Activated CD4-positive, CD25-positive, alpha-beta regulatory T cell treated with anti-CD3 and anti-CD28 coated beads, Interleukin-2, amount 50 U/mL, for 24 hours (primary cell): Measurements from ENCODE around the gene CLEC4M.

Source experiments
- ATAC-seq, 2 donors: fragments of 150-1000 bp; cut with Tn5 transposase; one replicate each; pipeline ENCODE4 v1.10.0; 2021; ENCODE audit warnings: mild to moderate bottlenecking in 1 of 2, moderate library complexity in 1 of 2

The CLEC4M gene

DNA sequence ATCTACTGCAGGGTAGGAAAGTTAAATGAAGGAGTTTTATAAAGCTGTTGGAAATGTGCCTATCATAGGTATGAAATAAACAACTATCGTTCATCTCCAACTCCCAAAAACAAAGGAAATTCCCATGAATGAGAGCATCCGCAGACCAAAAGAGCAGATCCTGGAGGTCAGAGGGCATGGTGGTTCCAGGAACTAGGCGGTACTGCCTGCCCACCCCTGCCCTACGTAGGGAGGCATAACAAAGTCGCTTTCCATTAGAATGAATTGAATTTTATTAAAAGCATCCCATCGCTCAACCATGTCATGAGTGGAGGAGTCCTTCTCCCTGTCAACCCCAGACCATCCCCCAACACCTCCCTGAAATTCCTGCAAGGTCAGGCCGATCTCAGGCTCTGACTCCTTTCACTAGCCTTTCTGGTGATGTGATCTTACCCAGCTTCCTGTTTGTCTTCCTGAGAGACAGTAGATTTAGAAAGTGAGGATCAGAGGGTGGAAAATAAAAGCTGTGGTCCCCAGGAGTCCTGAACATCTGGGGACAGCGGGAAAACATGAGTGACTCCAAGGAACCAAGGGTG, at the start of gene CLEC4M:
Gene CLEC4M, plus strand, starts transcription at position 525 of the 575 bp plus-strand sequence. Its CDS starts 24 bp downstream, at position 549.
- ATAC-seq: no peak

GRCh38 chr19:7715671-7716070, 47.4 kb upstream of the CLEC4M start:
- no peak for ATAC-seq

DNA sequence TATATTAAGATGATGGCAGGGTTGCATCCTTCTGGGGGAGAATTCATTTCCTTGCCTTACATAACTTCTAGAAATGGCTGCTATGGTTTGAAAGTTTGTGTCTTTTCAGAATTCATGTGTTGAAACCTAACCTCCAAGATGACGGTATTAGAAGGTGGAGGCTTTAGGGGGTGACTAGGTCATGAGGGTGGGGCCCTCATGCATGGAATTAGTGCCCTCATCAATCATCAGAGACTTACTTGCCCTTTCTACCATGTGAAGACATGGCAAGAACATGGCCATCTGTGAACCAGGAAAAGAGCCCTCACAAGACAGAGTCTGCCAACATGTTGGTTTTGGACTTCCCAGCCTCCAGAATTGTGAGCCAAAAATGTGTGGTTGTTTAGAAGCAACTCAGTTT, 46.3 kb upstream of the CLEC4M start:
- ATAC-seq: no peak

DNA sequence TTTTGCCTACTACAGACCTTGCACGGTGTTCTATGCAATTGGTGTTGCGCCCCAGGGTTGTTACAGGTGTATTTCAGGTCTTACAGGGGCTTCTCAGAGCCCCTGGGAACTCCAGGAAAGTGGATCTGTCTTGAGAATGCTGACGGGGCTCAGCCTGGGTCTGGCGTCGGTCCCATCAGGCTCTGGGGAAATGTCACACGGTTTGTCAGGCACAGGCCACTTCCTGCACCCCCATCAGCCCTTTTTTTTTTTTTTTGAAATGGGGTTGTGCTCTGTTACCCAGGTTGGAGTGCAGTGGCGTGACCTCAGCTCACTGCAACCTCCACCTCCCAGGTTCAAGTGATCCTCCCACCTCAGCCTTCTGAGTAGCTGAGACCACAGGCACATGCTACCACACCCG, 44.4 kb upstream of the CLEC4M start:
- no peak for ATAC-seq

DNA sequence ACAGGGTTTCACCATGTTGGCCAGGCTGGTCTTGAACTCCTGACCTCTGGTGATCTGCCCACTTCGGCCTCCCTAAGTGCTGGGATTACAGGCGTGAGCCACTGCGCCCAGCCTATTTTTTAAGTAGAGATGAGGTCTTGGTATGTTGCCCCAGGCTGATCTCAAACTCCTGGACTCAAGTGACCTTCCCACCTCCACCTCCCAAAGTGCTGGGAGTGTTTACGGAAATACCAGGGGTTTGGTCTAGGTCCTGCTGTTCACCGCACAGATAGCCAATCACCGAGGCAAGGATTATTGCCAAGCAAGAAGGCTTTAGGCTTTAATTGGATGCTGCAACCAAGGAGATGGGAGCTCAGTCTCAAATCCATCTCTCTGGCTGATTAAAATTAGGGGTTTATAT, 42.7 kb upstream of the CLEC4M start:
- no peak for ATAC-seq

DNA sequence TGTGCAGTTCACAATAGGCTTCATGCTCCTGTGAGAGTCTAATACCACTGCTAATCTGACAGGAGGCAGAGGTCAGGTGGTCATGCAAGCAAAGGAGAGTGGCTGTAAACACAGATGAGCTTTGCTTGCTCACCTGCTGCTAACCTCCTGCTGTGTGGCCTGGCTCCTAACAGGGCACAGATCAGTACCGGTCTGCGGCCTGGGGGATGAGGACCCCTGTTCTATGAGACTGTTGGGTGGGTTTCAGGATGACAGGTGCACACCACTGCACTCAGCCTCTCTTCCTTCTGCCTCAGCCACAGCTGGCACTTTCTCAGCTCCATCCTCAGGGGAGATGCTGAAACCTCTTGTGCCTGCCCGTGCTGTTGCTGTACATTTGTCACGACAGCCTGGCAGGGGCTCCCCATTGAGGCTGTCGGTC, 40.8 kb upstream of the CLEC4M start:
- no peak for ATAC-seq

DNA sequence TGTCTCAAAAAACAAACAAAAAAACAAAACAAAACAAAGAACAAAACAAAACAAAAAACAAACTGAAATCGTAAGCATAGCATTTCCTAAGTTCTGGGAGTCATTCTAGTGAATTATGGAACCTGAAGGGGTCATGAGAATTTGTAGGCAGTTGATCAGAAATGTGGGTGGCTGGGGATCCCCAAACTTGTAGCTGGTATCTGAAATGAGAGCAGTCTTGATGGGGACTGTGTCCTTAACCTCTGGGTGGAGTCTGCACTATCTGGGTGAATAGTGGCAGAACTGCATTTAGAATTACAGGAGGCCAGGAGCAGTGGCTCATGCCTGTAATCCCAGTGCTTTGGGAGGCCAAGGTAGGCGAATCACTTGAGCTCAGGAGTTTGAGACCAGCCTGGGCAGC, 37.3 kb upstream of the CLEC4M start:
- no peak for ATAC-seq

GRCh38 chr19:7729211-7729610, 33.8 kb upstream of the CLEC4M start:
- no peak for ATAC-seq

DNA sequence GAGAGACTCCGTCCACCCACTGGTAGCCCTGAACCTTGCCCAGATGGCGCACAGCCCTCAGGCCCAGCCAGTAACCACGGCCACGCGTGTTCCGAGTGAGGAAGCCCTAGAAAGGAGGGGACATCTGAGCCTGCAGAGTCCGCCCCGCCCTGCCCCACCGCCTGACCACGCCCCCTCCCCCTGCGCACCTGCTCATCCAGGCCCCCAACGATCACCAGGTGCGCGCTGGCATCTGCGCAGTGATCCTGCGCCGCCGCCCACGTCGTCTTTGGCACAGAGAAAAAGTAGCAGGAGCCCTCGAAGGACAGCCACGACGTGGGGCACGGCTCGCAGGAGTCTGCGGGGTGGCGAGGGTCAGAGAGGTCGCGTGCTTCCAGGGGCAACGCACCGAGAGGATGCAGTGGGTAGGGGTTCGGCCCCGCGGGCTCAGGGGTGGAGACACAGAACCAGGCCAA, 33.2 kb upstream of the CLEC4M start:
- no peak for ATAC-seq

- no peak for ATAC-seq
Measured at GRCh38 chr19:7730286-7731217, 32.5 kb upstream of the CLEC4M start.

DNA sequence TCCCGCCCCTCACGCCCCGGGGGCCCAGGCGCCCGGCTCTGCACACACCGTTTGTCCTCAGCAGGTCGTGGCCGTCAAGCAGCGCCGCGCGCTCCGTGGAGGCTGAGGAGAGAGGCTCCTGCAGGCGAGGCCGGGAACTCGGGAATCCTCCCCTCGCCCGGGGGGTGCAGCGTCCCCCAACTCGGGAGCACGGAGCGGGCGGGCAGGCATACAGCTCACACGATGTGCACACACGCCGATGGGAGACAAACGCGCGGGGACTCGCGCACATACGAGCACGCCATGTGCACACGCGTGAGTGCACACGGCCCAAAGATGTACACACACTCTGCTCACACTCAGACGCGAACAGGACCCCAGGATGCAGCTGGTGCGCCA, 31.8 kb upstream of the CLEC4M start:
- ATAC-seq: no peak

GRCh38 chr19:7731615-7732014, 31.4 kb upstream of the CLEC4M start:
- ATAC-seq: no peak

GRCh38 chr19:7732045-7732444, 31.0 kb upstream of the CLEC4M start, which contains the start of gene CLEC4G:
TSS of gene CLEC4G (minus strand) at chr19:7732110. CDS start at chr19:7732102, 8 bp downstream.
- ATAC-seq: no peak

DNA sequence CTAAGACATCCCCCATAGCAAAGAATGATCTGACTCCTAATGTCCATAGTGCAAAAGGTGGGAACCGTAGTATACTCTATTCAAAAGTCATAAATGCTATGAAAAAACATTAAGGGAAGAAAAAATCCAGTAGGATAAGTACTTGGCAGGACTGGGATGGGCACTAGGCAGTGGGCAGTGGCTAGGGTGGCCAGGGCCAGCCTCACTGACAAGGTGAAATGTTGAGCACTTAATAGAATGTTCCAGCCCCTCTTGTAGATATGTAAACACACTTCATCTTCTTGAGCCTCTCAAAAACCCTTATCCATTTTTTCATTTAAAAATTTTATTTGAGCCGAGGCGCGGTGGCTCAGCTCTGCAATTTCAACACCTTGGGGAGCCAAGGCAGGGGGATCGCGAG, 29.7 kb upstream of the CLEC4M start:
- no peak for ATAC-seq

- ATAC-seq: no peak
Measured at GRCh38 chr19:7734220-7735203, 28.5 kb upstream of the CLEC4M start.

DNA sequence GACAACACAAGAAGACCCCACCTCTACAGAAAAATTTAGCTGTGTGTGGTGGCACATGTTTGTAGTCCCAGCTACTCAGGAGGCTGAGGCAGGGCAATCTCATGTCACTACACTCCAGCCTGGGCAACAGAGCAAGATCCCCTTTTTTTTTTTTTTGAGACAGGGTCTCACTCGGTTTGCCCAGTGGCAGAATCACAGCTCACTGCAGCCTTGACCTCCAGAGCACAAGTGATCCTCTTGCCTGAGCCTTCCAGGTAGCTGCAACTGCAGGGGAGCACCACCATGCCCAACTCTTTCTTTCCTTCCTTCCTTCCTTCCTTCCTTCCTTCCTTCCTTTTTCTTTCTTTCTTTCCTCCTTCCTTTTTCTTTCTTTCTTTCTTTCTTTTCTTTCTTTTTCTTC, 26.9 kb upstream of the CLEC4M start:
- no peak for ATAC-seq

- no peak for ATAC-seq
Measured at GRCh38 chr19:7737215-7737614, 25.8 kb upstream of the CLEC4M start.

DNA sequence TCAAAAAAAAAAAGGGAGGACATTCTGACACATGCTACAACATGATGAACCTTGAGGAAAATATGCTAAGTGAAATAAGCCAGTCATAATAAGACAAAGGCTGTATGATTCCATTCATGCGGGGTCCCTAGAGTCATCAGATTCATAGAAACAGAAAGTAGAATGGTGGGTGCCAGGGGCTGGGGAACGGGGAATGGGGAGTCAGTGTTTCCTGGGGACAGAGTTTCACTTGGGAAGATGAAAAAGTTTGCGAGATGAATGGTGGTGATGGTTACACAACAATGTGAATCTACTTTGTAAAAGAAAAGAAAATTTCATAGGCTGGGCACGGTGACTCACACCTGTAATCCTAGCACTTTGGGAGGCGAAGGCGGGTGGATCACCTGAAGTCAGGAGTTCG, 25.0 kb upstream of the CLEC4M start:
- ATAC-seq: peak; percentile 63 to 78

GRCh38 chr19:7739211-7739755, 23.8 kb upstream of the CLEC4M start:
- ATAC-seq: no peak

- no peak for ATAC-seq
Measured at GRCh38 chr19:7739801-7740681, 23.0 kb upstream of the CLEC4M start.

- ATAC-seq: no peak
Measured at GRCh38 chr19:7740682-7741054, 22.4 kb upstream of the CLEC4M start.

- ATAC-seq: no peak
Measured at GRCh38 chr19:7742575-7742974, 20.5 kb upstream of the CLEC4M start.
